KMS-11 (cell line): Measurements from ENCODE around the gene UBXN4.

Experiments used
- H2AFZ ChIP-seq: fragments of 200-600 bp; sonication (generic); 2 replicates; pipeline ENCODE4 v1.6.1; 2016; ENCODE audit warnings: antibody characterized with exemption, mixed run types, low read depth
- H3K27ac ChIP-seq: fragments of 200-600 bp; sonication (generic); 2 replicates; pipeline ENCODE4 v1.6.1; 2016; ENCODE audit warnings: mild to moderate bottlenecking, mixed run types
- H3K27me3 ChIP-seq: fragments of 200-600 bp; sonication (generic); 2 replicates; pipeline ENCODE4 v1.6.1; 2017; ENCODE audit warnings: mild to moderate bottlenecking, low read depth, mixed run types, moderate library complexity; ENCODE audit not compliant: insufficient read depth
- H3K36me3 ChIP-seq: fragments of 200-600 bp; sonication (generic); 2 replicates; pipeline ENCODE4 v1.6.1; 2017; ENCODE audit warnings: mild to moderate bottlenecking, mixed run types; ENCODE audit not compliant: insufficient read depth
- H3K4me1 ChIP-seq: fragments of 200-600 bp; sonication (generic); 2 replicates; pipeline ENCODE4 v1.6.1; 2016; ENCODE audit warnings: mild to moderate bottlenecking, low read depth, mixed run types; ENCODE audit not compliant: poor library complexity, severe bottlenecking
- H3K4me2 ChIP-seq: fragments of 200-600 bp; sonication (generic); 2 replicates; pipeline ENCODE4 v1.7.0; 2016; ENCODE audit warnings: mild to moderate bottlenecking, mixed run types
- H3K4me3 ChIP-seq: fragments of 200-600 bp; sonication (generic); IDR thresholded peaks from 2 replicates; pipeline ENCODE4 v1.6.1; 2017; ENCODE audit warnings: low read depth, low read length, mixed read lengths; ENCODE audit not compliant: insufficient read depth
- H3K79me2 ChIP-seq: fragments of 200-600 bp; sonication (generic); 2 replicates; pipeline ENCODE4 v1.6.1; 2016; ENCODE audit warnings: low read depth, mixed run types; ENCODE audit not compliant: insufficient read depth
- H3K9ac ChIP-seq: fragments of 200-600 bp; sonication (generic); 2 replicates; pipeline ENCODE4 v1.6.1; 2016; ENCODE audit warnings: mild to moderate bottlenecking, mixed run types
- H4K20me1 ChIP-seq: fragments of 200-600 bp; sonication (generic); 2 replicates; pipeline ENCODE4 v1.6.1; 2016; ENCODE audit warnings: mild to moderate bottlenecking, mixed run types; ENCODE audit not compliant: insufficient read depth
- CTCF ChIP-seq: fragments of 200-600 bp; sonication (generic); conservative IDR thresholded peaks from 2 replicates; pipeline ENCODE4 v1.6.1; 2017; ENCODE audit warnings: low read depth, mild to moderate bottlenecking, antibody characterized with exemption, low read length, moderate library complexity, mixed read lengths

The UBXN4 gene

DNA sequence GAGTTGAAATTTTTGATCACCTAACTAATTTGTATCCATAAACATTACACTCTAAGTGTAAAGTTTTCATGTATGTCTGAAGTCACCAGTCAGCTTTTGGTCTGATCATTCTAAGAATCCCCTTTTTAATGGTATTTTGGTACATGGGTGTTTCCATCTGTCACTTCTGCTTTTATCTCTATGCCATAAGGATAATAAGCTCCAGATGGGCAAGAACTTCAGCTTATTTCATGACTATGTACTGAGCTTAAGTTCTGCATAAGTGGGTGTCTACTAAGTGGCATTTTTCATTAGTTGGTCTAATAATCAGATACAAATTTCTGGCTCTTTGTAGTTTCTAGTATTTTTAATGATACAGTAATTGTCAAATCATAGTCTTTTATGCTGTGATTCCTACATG lies 20.4 kb downstream of the UBXN4 start:
- Histone ChIP-seq H3K27ac (no peak overlapping the region), H4K20me1 (no peaks in the 10 kb centered on the region), H3K4me2 (no peak overlapping the region), H2AFZ (no peak overlapping the region), H3K79me2 (no peaks in the 10 kb centered on the region), H3K36me3 (no peaks in the 10 kb centered on the region), H3K9ac (no peak overlapping the region), H3K4me3 (no peak overlapping the region), H3K27me3 (no peaks in the 10 kb centered on the region), H3K4me1 (no peaks in the 10 kb centered on the region)
- no peak for TF ChIP-seq CTCF

DNA sequence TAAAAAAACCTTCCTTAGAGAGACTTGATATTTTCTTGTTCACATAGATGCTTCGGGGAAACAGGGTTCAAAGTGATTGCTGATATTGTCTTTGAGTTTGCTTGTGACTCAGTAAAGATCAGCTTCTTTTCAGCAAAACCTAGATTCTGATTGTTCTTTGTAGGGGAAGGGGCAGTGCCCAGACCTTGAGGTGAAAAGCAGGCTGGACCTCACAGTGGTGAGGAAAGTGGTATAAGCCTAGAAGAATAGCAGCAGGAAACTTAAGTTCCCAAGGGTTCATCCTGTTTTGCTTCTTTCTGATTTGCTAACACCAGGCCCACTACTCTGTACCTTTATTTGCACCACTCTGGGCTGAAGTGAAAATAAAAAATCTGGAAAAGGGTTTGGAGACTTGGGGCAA lies 20.9 kb downstream of the UBXN4 start:
- no peak overlapping the region for H2AFZ ChIP-seq
- H3K4me1 ChIP-seq: no peaks in the 10 kb centered on the region
- H3K4me3 ChIP-seq: no peak overlapping the region
- H3K27ac ChIP-seq: no peak overlapping the region
- H3K27me3 ChIP-seq: no peaks in the 10 kb centered on the region
- no peak overlapping the region for H3K9ac ChIP-seq
- no peaks in the 10 kb centered on the region for H3K36me3 ChIP-seq
- no peaks in the 10 kb centered on the region for H4K20me1 ChIP-seq
- no peak for TF ChIP-seq CTCF
- H3K79me2 ChIP-seq: no peaks in the 10 kb centered on the region
- H3K4me2 ChIP-seq: no peak overlapping the region

DNA sequence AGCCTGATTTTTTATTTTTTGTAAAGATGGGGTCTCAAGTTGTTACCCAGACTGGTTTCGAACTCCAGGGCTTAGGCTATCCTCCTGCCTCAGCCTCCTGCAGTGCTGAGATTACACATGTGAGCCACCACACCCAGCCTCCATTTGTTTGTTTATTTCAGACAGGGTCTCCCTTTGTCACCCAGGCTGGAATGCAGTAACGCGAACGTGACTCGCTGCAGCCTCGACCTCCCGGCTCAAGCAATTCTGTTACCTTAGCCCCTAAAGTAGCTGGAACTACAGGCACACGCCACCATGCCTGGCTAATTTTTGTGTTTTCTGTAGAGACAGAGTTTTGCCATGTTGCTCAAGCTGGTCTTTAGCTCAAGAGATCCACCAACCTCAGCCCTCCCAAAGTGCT lies 27.2 kb downstream of the UBXN4 start:
- H4K20me1 ChIP-seq: no peaks in the 10 kb centered on the region
- H3K4me3 ChIP-seq: no peak overlapping the region
- H3K36me3 ChIP-seq: peaks cover 8% of the 10 kb centered on the region; the same call in 1 of the 2 replicates
- no peak overlapping the region for H3K27ac ChIP-seq
- H3K27me3 ChIP-seq: no peaks in the 10 kb centered on the region
- H3K4me2 ChIP-seq: no peak overlapping the region
- no peak overlapping the region for H3K9ac ChIP-seq
- H3K79me2 ChIP-seq: no peaks in the 10 kb centered on the region
- no peaks in the 10 kb centered on the region for H3K4me1 ChIP-seq
- H2AFZ ChIP-seq: no peak overlapping the region
- TF ChIP-seq CTCF: no peak

DNA sequence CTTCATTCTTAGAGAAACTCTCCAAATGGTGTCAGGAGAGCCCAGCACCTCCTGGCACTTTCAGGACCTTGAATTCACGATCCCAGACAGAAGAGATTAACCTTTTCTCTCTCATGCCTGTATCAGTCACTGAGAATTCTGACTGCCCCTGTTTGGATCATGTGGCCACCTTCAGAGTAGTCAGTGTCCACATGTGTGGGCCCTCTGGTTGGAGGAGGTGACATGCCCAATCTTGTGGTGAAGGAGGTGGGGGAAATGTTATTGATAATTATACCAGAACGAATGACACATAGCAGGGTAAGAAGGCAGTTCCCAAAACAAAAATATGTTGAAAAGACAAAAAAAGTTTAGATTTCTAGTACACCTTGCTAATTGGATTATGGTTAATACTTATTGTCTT lies 31.7 kb downstream of the UBXN4 start:
- Histone ChIP-seq H3K4me1 (no peaks in the 10 kb centered on the region), H3K36me3 (peaks cover 13% of the 10 kb centered on the region; the same call in 1 of the 2 replicates), H3K27me3 (no peaks in the 10 kb centered on the region), H3K4me3 (no peak overlapping the region), H3K27ac (no peak overlapping the region), H4K20me1 (no peaks in the 10 kb centered on the region), H2AFZ (no peak overlapping the region), H3K9ac (no peak overlapping the region), H3K79me2 (no peaks in the 10 kb centered on the region), H3K4me2 (no peak overlapping the region)
- TF ChIP-seq CTCF: no peak
